ENCODE measurements around the gene SERPINA12.

The SERPINA12 gene

DNA sequence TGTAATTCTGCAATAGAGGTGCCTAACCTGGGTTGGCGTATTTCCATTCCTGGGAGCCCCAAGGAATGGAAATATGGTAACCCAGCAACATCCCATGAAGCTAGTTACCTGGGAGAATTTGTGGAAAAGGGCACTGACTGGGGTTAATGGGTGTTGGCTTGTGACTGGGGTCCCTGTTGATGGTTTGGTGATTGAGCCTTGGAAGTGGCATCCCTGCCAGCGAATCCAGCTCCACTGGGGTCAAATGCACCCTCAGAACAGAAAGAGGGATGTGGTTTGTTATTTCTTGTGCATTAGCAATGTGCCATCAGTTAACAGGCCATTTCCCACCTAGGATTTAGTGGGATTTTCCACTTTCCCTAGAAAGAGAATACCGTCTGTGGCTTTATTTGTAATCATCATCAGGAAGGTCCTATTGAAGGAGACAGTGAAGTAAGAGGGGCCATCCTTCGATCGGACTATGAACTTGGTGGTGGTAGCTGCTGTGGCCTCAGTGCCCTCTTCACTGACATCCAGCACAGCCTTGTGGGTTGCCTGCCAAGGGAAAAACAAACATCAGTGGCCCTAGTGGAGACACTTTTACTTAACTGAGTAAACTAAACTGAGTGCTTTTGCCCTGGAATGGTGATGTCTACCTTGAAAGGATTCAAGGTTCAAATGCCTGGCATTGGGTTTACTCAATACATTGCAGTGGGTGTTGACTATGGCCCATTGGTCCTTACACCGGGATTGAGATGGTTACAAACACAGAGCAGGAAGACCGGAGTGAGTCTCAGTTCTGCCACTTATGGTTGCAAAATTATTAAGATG is 46.3 kb downstream of the SERPINA12 start:
- DNase-seq, result no peak

DNA sequence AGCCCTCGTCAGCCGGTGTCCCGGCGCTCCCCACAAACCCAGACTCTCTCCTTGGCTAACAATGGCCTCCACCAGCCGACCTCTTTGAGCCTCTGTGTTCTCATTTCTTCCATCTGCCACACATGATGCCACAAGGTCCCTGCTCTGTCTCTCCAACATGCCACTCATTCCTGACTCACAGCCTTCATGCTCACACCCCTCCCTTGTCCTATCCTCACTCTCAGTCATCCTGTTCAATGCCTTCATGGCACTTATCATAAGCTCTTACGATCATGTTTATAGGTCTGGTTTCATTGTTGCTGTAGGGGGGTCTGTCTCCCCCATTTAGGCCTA is 47.1 kb downstream of the SERPINA12 start:
- no peak for DNase-seq

DNA sequence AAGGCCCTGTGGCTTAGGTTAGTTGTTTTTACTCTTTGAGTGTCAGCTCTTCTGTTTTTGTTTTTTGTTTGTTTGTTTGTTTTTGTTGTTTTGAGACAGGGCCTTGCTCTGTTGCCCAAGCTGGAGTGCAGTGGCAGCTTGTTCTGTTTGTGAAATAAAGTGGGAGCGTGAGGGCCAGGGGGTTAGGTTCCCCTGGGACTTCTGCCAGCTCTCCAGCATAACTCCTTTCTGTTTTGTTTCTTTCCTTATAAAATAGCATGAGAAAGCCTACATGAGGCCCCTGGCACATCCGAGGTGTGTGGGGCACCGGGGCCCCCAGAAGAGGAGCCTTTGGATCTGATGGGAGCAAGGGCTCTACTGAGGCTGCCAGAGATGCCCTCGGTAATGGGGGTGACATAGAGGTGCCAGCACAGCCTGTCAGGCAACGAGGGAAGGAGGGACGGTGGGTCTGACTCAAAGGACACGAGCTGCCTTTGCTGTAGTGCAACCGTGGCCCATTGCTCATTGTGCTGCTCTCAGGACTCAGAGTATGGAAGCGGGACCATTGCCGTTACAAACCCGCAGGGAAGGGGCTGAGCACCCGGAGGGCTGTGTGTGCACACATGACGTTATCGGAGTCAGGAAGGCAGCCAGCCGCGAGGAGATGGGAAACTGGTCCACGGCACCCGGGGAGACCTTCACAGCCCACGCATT is 47.6 kb downstream of the SERPINA12 start:
- no peak for DNase-seq

DNA sequence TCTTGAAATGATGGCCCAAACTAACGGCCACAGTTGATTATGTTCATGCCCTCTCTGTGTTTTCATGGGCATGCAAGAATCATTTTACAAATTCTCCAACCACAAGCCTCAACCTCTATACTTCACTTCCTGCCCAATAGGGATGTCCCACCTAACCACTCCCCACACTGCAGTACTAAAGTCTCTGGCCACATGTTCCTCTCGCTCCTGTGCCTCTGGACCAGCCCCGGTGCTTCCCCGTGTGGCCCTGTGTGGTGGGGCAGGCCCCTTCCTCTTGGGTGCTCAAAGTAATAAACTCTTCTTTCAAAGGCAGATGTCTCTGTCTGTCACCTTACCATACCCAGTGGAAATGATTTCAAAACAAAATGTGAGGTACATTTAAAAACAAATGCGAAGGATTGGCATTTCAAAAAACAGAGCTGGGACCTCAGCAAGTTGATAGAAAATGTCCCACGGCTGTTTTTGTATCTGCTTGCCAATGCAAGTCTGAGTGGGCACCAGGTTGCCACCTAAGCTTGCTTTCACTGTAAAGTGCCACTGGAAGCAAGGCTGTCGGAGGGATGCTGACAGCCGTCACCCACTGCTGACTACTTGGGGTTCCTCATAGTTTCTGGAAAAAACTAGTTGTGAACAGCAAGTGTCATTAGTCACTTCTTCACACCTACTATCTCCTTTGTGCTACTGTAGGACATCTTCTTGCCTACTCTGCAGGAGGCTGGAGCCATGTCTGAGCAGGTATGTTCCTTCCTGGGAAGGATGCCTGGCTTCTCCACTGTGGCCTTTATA is 48.4 kb downstream of the SERPINA12 start:
- DNase-seq, result no peak

DNA sequence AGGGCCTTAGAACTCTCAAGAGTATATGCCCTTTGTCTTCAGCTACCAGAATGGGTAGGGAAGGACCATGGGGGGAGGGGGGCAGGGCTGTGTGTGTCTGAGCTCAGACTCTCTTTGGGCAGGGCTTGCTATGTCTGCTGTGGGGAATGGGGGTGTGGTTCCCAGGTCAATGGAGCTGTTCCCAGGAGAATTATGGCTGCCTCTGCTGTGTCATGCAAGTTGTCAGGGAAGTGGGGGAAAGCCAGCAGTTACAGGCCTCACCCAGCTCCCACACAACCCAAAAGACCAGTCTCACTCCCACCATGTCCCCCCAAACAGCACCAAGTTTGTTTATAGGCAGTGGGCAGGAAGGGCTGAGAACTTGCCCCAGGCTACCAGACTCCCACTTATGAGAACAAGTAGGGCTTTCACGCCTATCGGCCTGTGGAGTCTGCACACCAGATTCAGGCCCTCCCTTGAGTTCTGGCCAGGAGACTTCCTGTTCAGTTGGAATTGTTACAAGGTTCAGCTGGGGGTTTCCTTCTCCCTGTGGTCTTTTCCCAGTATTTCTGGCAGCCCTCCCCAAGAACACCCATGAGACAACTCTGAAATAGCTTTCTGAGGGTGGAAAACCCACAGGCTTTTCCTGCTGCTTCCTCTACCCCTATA is 50.6 kb downstream of the SERPINA12 start:
- no peak for DNase-seq

DNA sequence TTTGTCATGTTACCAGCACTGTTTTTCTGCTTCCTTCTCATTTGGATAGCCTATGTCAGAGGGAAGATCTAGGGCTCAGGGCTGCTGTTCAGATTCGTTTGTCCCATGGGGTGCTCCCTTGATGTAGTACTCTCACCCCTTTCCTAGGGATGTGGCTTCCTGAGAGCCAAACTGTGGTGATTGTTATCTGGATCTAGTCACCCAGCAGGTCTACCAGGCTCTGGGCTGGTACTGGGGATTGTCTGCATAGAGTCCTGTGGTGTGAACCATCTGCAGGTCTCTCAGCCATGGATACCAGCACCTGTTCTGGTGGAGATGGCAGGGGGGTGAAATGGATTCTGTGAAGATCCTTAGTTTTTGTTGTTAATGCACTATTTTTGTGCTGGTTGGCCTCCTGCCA is 51.2 kb downstream of the SERPINA12 start:
- DNase-seq, result no peak

DNA sequence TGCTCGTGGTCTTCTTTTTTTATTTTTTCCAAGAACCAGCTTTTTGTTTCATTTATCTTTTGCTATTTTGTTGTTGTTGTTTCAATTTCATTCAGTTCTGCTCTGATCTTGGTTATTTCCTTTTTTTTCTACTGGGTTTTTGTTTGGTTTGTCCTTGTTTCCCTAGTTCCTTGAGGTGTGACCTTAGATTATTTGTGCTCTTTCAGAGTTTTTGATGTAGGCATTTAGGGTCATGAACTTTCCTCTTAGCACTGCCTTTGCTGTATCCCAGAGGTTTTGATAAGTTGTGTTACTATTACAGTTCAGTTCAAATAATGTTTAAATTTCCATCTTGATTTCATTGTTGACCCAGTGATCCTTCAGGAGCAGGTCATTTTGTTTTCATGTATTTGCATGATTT is 53.3 kb downstream of the SERPINA12 start:
- DNase-seq, result no peak

DNA sequence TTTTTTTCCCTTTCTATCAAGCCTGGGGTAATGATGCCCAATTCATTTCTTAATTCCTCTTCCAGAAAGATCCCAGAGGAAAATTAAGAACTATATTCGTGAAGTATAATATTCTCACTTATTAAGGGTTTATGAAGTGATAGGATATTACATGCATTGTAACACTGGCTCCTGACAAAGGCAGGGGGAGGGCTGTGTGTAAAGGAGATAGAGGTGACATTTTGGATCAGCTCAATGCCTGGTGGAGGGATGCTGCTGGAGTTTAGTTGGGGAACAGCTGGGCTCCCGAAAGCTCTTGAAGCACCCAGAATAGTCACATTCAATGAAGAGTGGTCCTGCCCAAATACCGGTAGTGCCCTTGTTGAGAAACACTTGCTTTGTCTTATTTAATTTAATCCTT is 57.4 kb downstream of the SERPINA12 start:
- no peak for DNase-seq

DNA sequence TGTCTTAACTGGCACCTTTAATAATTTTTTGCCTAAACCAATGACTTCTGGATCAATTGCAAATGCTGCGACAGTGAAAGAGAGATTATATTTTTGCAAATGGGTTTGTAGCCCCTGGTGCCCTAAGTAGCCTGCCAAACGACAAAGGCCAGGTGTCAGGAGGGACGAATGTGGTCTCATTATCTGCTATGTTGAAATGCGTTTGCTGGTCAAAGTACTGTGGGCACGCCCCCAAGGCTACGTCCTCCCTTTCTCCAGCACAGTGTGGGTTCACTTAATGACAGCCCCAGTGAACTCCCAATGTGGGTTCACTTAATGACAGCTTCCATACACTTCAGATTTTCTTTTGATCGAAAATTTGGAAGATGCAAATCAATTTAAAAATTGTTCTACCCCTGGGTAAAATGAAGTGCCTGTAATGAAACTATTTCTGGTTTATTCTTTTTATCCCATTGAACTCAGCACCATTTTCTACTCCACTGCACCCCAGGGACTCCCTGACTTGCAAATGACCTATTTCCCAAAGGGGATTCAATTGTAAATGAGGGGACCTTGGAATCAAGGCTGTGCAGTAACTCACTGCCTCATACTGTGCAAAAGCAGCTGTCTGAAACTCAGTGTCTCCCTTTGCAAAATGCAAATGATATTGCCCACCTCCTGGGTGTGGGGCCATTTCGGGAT is 58.0 kb downstream of the SERPINA12 start:
- no peak for DNase-seq

DNA sequence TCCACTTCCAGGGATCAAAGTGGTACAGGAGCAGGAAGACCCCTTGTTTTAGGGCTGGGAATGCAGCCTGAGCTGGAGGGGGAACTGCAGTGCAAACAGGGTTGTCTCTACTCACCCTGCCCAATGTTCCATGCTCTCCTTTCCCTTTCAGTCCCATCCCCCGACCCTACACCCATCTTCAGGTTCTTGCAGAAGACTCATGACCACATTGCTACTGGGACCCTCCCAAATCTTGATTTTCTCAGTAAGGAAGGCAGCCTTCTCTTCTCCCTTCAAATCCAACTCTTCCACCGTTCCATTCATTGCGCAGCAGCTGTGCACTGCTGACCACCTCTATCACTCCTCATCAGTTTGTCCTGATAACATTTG is 58.6 kb downstream of the SERPINA12 start:
- DNase-seq, result no peak

DNA sequence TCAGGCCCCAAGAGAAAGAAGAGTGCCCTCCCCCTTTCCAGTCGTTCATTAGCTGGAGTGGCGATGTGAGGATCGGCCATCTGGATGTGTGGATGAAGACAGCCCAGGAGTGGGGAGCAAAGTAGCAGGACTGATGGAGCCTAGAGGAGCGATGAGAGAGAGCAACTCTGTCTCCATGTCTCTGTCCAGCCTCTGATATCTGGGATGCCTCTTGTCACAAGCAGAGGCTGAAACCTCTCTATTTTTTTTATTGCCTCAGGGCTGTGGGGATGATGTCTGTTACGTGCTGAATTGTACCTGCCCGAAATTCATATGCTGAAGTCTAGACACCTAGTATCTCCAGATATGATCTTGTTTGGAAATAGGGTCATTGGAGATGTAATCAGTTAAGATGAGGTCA is 59.3 kb downstream of the SERPINA12 start:
- no peak for DNase-seq

DNA sequence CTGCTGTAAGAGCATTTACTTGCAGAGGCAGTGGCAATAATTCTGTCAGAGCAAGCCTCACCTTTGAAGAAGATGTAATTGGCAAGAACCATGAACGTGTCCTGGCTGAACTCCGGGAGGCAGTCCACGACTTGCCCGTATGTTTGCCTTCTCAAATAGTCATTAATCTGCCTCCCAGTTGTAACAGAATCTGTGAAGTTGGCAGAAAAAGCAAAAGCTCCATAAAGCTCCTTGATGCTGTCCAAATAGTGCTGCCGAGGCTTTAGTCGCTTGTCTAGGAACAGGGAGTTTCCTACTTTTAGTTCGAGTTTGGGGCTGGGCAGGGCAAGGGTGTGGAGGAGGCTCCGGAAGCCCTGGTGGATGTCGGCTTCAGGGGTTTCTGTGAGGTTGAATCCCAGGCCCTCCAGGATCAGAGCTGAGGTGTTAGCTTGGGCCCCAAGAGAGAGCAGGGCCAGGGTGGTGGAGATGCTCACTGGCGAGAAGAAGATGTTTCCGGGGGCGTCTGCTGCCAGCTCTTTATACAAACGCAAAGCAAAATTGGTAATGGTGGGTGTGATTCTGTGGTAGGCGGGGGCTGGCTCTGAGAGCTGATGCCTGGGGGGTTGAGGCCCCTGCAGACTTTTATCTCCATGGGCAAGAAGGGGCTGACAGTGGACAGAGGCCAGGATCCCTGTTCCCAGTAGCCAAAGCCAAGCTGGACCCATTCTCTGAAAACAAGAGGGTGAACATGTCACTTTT is 61.0 kb downstream of the SERPINA12 start:
- DNase-seq, result no peak

DNA sequence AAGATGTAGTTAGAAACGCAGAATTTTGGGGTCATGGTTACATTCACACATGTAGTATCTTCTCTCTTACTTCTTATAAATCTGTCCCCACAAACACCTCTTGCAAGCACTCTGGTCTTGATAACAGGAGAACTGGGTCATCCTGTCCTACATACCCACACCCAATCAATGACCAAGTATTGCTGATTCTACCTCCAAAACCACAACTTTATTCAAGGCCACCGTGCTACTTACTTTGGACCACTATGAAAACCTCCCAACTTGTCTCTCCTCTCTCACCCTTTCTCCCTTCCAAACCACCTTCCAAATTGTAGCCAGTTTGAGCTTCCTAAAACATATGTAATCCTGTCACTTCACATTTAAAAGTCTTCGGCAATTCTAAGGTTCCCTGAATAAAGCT is 62.1 kb downstream of the SERPINA12 start:
- DNase-seq, result no peak

DNA sequence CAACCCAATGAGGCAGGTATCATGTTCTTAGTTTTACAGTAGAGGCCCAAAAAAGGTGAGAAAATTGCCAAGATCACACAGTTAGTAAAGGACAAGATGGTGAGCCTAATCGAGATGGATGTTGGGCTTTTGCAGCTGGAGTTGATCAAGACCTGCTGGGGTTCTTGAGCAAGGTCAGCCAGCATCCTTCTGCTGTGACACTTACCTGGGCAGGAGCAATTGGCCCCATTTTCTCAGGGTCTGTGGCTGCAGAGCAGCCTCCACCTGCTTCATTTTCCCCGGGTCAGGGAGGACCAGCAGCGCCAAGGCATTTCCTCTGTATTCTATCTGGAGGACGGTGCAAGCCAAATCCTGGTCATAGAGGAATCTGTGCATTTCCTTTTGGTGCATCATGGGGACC is 63.1 kb downstream of the SERPINA12 start:
- DNase-seq, result no peak

DNA sequence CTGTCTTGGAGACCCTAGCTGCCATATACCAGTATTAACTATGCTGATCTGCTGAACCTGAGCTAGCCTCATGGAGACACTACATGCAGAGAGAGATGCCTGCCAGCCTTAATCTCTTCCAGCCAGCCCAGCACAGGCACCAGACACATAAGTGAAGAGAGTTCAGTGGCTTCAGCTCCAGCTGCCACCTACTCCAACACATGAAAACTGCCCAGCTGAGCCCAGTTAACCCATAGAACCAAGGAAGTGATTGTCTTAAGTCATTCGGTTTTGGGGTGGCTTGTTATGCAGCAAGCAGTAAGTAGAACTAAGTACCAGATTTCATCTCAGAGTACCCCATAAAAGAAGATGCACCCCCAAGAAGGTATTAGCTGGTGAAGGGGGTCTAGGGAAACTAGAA is 64.3 kb downstream of the SERPINA12 start:
- DNase-seq, result no peak

DNA sequence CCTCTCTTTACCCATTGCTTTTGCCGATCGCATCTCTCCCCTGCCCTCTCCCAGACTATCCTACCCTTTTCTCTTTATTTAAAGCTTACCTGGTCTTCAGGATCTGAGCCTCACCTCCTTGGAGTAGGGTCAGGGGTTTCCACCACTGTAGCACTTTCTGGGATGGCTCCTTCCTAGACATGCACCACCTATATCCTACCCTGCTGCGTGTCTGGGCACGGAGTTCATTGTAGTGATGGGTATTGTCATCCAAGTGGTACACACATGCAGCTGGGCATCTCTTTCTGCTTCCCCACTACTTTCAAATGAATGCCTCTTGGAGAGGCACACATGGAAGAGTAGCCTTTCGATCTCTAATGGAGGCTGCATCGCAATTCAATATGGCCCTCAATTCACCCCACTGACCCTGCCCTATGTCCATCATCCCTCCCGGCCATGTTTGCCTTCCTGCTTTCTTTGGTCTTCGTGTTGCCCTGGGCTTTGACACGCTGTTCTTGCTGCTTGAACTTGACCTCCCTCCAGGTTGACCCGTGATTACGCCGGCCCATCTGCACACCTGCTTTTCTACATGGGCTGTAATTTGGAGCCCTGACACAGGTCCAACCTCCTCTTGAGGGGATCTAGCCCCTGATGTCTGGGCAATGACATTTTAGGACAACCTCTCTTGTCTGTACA is 67.6 kb downstream of the SERPINA12 start:
- DNase-seq, result no peak

DNA sequence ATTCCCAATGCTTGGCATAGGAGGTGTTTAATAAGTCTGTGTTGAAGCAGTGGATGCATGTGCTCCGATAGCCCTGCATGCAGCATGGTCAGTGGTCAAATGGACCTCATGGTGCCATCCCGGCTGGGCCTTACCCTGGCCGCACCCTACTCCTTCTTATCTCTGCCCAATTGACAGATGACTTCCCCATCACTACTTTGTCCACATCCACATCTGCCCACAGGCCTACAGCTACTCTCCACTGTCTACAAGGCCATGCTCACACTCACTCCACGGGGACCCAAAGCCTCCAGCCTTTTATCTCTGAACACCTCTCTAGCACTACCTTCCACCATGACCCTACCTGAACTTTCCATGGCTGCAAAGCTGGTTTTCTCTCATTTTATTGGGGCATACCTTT is 68.1 kb downstream of the SERPINA12 start:
- DNase-seq, result no peak

DNA sequence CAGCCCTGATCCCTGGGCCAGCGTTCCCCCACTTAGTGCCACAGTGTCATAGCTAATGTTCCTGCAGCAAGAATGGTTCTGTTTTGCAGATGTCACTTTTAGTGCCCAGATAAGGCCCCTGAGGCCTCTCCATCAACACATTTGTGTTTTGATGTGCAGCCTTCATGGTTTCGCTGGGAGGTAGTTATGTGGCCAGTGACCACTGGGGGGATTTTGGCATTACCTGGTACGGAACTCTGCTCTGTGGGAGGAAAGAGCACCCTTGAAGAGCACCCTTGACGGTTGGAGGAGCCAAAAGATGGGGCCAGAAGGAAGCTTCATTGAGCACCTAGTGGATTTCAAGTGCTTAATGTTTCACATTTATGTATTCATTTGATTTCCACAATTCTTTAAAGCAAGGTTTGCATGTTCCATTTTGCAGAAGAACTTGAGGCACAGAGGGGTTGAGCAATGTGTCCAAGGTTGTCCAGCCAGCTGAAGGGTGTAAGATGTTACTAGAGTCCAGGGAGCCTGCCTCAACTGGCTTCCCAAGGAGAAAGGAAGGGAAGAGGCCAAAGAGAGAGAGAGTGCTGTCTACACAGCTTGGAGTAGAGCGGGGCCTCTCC is 69.7 kb downstream of the SERPINA12 start:
- DNase-seq, result no peak
